Measurements from ENCODE around the gene SLC2A13.
A peak's percentile ranks its signal among the peaks of the same experiment; 100 is the strongest.
"Not testable (repeated sequence)": the region's sequence is repeated elsewhere in the genome, so short reads cannot be mapped to it uniquely, and the experiment has no call there.

The SLC2A13 gene

DNA sequence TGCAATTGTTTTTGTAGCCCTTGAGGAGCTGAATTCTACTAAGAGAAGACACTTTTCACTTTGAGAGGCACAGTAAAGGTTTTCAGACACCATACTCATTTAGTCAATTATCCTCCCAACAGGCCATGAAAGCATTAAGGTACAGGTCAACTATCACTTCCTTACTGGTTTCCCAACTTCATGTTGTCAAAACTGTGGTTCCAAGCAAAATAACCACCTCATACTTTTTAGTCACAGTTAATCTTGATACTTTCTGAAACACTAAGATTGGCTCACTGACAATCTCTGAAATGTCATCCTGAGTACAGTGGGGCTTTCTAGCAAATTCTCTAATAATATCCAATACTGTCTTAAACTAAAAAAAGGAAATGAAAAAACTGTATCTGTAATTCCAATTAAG lies 71.7 kb downstream of the SLC2A13 start:
- no peak for DNase-seq

DNA sequence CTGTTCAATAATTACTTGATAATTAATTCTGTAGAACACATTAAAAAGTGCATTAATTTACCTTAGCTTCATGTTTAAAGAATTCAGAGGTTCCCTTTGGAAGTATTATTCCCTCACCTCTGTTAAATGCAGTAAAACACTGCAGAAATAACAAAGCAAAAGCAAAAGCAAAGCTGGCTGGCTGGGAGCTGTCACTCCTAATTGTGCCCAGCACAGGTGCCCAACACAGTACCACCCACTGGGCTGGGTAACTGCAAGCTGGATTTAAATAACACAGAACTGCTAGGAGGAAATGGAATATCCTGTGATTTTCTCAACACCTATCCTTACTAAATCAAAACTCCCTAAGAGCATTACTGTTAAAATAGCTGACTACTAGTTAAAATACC lies 72.6 kb downstream of the SLC2A13 start:
- no peak for DNase-seq

DNA sequence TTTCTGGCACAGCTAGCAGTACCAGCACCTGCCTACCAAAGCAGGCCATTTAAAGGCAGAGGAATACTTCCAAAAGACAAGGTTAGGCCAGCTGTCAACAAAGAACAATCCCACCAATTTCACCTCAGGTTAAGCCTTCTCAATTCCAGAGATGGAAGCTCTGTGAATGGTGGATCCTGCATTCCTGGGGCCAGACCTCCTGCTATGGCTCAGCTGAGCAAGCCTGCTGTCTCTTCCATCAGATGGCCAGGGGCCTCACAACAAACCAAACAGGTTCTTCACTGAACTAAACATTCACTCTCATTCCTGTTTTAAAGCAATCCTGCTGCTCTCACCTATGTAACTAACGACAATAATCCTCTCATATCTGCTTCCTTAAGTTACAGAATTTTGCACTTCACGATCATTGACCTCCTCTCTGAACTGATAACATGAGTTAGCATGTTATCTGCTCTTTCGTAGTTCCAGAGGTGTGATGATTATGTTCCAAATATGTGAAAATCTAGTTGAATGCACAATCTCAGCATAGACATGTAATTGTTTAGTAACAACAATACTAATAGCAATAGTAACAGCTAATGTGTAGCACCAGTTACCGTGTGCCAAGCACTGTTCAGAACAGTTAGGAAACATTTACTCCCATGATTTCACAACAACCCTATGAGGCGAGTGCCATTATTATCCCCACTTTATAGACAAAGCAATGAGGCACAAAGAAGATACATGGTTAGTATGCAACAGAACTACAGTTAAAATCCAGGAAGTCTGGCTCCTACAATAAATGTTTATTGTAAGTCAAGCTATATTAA lies 73.2 kb downstream of the SLC2A13 start:
- no peak for DNase-seq

DNA sequence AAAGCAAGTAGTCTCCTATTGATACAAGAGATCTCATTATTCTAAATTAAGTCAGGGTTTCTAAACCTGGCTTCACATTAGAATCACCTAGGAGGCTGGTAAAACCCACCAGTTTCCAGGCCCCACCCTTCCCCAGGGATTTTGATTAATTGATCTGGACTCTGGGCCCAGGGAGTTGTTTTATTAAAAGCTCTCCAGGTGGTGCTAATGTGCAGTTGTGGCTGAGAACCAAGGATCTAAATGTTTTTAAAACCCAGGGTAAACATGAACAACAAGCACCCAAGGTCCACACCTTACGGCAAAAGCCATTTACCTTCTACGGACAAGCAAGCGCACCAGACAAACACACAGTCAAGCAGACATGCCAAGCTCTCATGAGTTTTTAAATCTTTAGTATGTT lies 73.9 kb downstream of the SLC2A13 start:
- DNase-seq: no peak

GRCh38 chr12:40030970-40031369 lies 74.9 kb downstream of the SLC2A13 start:
- DNase-seq: not testable (repeated sequence)

DNA sequence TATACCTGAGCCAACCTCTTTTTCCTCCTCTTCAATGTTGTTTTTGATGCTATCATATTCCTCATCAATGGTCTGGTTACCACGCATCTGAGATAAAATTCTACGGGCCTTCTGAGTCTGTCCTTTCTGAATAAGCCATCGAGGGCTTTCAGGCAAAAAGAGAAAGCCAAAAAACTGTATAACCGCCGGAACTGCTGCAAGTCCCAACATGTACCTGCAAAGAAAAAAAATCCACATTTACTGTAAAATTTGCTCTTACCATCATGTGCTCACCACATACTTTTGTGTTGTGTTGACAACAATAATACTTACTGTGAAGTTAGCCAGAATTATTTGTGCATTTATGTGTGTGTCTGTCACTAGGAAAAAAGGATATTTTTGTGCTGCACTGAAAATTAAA lies 77.6 kb downstream of the SLC2A13 start:
- no peak for DNase-seq

GRCh38 chr12:40022850-40023249 lies 83.0 kb downstream of the SLC2A13 start:
- DNase-seq: no peak

- DNase-seq: no peak
Observed at GRCh38 chr12:40020261-40020691, 85.6 kb downstream of the SLC2A13 start.

GRCh38 chr12:40017488-40017887 lies 88.4 kb downstream of the SLC2A13 start:
- no peak for DNase-seq

- no peak for DNase-seq
Observed at GRCh38 chr12:40016980-40017379, 88.9 kb downstream of the SLC2A13 start.

DNA sequence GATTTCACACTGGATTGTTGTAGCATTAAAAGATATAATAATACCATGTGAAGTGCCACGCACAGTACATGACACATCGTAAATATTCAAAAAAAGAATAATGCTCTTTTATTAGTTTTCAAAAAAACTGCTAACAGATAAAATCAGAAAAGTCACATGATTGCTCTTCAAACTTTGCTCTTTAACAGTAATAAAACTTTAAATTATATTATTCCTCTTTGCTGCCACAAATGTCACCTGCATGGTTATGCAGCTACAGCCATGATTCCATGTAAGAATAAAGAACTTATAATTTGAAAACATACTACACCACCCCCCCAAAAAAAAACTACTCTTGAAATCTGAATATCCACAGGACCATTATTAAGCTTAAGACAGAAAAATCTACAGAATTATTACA lies 90.0 kb downstream of the SLC2A13 start:
- DNase-seq: no peak

- no peak for DNase-seq
Observed at GRCh38 chr12:40015345-40015744, 90.5 kb downstream of the SLC2A13 start.

- DNase-seq: no peak
Observed at GRCh38 chr12:40013847-40014246, 92.0 kb downstream of the SLC2A13 start.

- DNase-seq: no peak
Observed at GRCh38 chr12:40013292-40013691, 92.6 kb downstream of the SLC2A13 start.

GRCh38 chr12:40012711-40013110 lies 93.2 kb downstream of the SLC2A13 start:
- DNase-seq: no peak

DNA sequence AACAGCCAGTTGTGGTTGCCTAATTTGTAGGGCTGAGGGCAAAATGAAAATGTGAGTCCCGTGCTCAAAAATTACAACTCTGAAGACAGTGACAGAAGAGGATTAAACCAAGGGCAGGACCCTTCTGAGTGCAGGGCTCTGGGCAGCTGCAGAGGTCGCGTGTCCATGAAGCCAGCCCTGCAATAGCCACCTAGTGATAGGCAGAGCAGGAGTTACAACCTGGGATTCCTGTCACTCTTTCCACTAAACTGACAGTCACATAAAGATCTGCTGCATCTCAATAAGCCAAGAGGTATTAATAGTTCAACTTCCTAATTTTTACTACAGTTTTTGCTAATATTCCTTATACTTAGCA lies 94.1 kb downstream of the SLC2A13 start:
- DNase-seq: no peak

DNA sequence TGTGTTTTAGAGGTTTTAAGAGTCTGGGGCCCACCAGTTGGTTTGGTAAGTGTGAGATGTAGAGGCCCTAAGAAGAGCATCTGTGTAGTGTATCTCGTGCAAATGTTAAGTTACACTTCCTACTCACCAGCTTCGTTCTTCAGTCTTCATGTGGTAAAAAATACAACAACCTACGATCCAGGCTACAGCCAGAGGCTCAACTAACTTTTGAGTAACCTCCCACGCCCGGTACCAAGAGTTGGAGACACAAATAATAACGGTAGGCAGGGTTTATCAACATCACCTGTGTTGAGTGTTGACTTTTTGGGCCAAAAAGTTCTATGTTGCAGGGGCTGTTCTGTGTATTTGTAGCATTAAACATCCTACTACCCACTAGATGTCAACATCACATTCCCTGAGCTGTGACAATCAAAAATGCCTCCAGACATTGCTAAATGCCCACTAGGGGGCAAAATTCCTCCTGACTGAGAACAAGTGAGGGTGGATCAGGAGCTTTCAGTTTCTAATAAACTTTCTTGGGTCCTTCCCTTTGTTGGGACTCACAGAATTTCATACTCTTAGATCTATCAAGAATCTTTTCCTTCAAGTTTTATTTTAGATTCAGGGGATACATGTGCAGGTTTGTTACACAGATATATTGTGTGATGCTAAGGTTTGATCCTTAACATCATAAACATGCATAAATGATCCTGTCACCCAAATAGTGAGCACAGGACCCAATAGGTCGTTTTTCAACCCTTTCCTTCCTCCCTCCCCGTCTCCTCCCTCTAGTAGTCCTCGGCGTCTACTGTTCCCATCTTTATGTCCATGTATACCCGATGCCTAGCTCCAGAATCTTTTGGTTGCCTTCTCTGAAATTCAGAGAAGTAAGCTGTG lies 94.7 kb downstream of the SLC2A13 start:
- peak; percentile 16 for DNase-seq

GRCh38 chr12:40002178-40003169 lies 103.4 kb downstream of the SLC2A13 start:
- no peak for DNase-seq

- no peak for DNase-seq
Observed at GRCh38 chr12:40001406-40001805, 104.5 kb downstream of the SLC2A13 start.

DNA sequence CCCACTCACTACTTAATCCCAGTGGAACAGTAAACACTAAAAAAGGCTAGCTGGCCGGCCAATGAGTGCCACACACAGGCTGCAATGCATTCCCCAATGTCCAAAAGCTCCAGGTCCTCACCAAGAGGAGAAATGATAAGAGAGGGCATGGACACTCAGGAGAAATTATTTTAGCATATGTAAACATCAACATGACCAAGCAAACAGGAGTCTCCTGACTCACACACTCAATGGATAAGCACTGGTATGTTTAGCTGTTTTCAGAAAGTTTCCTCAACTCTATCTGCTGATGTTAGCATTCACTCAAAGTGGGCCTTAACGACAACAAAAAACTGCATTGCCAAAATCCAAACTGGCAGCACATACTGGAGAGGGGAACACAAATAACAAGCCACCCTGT lies 105.0 kb downstream of the SLC2A13 start:
- DNase-seq: no peak

- no peak for DNase-seq
Observed at GRCh38 chr12:39993268-39993667, 112.6 kb downstream of the SLC2A13 start.

- peak; percentile 17 for DNase-seq
Observed at GRCh38 chr12:39990122-39991101, 115.5 kb downstream of the SLC2A13 start.

Data from GDM1 (cell line).